Thyroid gland (tissue), 4 donors: ENCODE data around the gene TOX4.

Experiments used
- POLR2A ChIP-seq, 2 donors: fragments of 450-650 bp; IDR thresholded peaks; one replicate each; pipeline ENCODE4 v1.6.1; 2017; ENCODE audit warnings: antibody characterized with exemption in 2 of 2, mild to moderate bottlenecking in 2 of 2, moderate library complexity in 1 of 2
- TF ChIP-seq, protein P1 (sequence below), 6 experiments: fragments of 200-600 bp in 3 of 6; fragments of 450-650 bp in 3 of 6; sonication (generic) in 3 of 6; IDR thresholded peaks; one replicate each; pipeline ENCODE4 v1.5.1; 2016 to 2019; ENCODE audit warnings: antibody characterized with exemption in 6 of 6, mild to moderate bottlenecking in 2 of 6, inconsistent platforms in 1 of 6, moderate library complexity in 1 of 6

DNA sequence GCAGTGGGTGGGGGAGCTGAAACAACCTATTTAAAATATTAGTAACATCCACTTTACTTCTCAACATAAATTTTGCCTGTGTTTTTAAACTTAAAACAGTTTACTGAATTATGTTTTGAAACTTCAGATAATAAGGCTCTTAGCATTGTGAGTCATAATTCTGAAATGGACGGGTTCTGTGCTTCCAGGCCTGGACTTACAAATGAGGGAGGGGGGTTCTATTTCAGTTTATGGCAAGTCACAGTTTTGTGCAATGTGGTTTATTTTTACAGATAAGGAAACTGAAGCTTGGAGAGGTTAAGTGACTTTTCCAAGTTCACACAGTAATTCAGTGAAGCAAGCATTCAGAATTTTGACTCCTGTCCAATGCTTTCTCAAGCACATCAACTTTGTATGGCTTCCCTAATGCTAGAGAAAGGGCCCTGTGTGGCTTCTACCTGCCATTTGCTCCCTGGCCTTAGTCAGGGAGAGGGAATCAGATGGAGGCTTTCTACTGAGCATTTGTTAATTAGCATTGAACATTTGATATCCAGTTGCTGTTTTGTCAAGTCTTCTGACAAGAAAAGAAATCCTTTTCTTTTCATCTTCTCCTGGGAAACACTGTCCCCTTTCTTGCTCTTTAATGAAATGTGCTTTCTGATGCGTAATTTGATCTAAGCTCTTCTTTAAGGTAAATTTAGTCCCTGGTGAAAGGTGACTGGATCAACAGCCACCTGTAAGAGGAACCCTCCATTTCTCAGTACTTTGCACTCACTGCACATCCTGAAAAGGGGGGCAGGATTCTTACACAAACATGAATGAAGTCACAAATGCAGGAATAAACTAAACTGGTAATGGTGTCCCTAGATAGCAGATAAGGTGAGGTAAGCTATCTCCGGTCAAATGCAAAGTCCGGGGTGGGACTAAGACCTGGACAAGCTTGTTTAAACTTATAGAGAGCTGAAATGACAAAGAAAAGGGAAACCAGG lies 51.7 kb downstream of the TOX4 start:
- TF ChIP-seq, protein P1, sequence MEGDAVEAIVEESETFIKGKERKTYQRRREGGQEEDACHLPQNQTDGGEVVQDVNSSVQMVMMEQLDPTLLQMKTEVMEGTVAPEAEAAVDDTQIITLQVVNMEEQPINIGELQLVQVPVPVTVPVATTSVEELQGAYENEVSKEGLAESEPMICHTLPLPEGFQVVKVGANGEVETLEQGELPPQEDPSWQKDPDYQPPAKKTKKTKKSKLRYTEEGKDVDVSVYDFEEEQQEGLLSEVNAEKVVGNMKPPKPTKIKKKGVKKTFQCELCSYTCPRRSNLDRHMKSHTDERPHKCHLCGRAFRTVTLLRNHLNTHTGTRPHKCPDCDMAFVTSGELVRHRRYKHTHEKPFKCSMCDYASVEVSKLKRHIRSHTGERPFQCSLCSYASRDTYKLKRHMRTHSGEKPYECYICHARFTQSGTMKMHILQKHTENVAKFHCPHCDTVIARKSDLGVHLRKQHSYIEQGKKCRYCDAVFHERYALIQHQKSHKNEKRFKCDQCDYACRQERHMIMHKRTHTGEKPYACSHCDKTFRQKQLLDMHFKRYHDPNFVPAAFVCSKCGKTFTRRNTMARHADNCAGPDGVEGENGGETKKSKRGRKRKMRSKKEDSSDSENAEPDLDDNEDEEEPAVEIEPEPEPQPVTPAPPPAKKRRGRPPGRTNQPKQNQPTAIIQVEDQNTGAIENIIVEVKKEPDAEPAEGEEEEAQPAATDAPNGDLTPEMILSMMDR (IDR thresholded peaks at IDR 0.05): no peak
- no peak for TF ChIP-seq POLR2A (IDR thresholded peaks at IDR 0.05)
